MM.1S (cell line): ENCODE measurements around the gene MRAS.

ENCODE experiments used
- DNase-seq: peaks from one replicate; pipeline ENCODE4 v3.0.0-alpha.2; 2015
- H2AFZ ChIP-seq: fragments of 300-600 bp; sonication (generic); 2 replicates; pipeline ENCODE4 v1.6.0; 2016; ENCODE audit warnings: antibody characterized with exemption, low read length
- H3F3A ChIP-seq: fragments of 300-600 bp; sonication (generic); 2 replicates; pipeline ENCODE4 v1.6.1; 2016; ENCODE audit warnings: mild to moderate bottlenecking, antibody characterized with exemption, low read length, moderate library complexity, mixed read lengths; ENCODE audit not compliant: insufficient read depth
- H3K27ac ChIP-seq: fragments of 300-600 bp; sonication (generic); 2 replicates; pipeline ENCODE4 v1.5.1; 2016; ENCODE audit warnings: mild to moderate bottlenecking, low read length
- H3K27me3 ChIP-seq: fragments of 300-600 bp; sonication (generic); replicated peaks from 2 replicates; pipeline ENCODE4 v1.6.0; 2016; ENCODE audit warnings: low read length; ENCODE audit not compliant: insufficient read depth
- H3K36me3 ChIP-seq: fragments of 300-600 bp; sonication (generic); replicated peaks from 2 replicates; pipeline ENCODE4 v1.6.1; 2016; ENCODE audit warnings: mild to moderate bottlenecking, low read length, mixed read lengths; ENCODE audit not compliant: insufficient read depth
- H3K4me1 ChIP-seq: fragments of 300-600 bp; sonication (generic); 2 replicates; pipeline ENCODE4 v1.6.1; 2016; ENCODE audit warnings: low read length, mixed read lengths
- H3K4me2 ChIP-seq: fragments of 300-600 bp; sonication (generic); 2 replicates; pipeline ENCODE4 v1.6.0; 2016; ENCODE audit warnings: low read depth, low read length
- H3K4me3 ChIP-seq: fragments of 300-600 bp; sonication (generic); 2 replicates; pipeline ENCODE4 v1.5.1; 2016; ENCODE audit warnings: low read length, mixed read lengths
- H3K79me2 ChIP-seq: fragments of 300-600 bp; sonication (generic); 2 replicates; pipeline ENCODE4 v1.6.1; 2016; ENCODE audit warnings: mixed run types, low read length, mixed read lengths
- H3K9ac ChIP-seq: fragments of 300-600 bp; sonication (generic); 2 replicates; pipeline ENCODE4 v1.6.1; 2016; ENCODE audit warnings: low read length, mixed read lengths
- H3K9me2 ChIP-seq: fragments of 300-600 bp; sonication (generic); replicated peaks from 2 replicates; pipeline ENCODE4 v1.6.1; 2016; ENCODE audit warnings: mild to moderate bottlenecking, low read length, mixed read lengths; ENCODE audit not compliant: insufficient read depth
- H3K9me3 ChIP-seq: fragments of 300-600 bp; sonication (generic); replicated peaks from 2 replicates; pipeline ENCODE4 v1.6.1; 2016; ENCODE audit warnings: mild to moderate bottlenecking, low read length, mixed read lengths; ENCODE audit not compliant: insufficient read depth
- H4K20me1 ChIP-seq: fragments of 300-600 bp; sonication (generic); 2 replicates; pipeline ENCODE4 v1.6.1; 2016; ENCODE audit warnings: mild to moderate bottlenecking, low read length, moderate library complexity, mixed read lengths; ENCODE audit not compliant: insufficient read depth
- EZH2 ChIP-seq: fragments of 300-600 bp; sonication (generic); optimal IDR thresholded peaks from 2 replicates; pipeline ENCODE3; 2017; ENCODE audit warnings: low read depth, mild to moderate bottlenecking, antibody characterized with exemption, low read length, mixed read lengths
- EZH2phosphoT487 ChIP-seq: fragments of 300-600 bp; sonication (generic); IDR thresholded peaks from 2 replicates; pipeline ENCODE4 v1.6.1; 2018; ENCODE audit warnings: antibody characterized with exemption, low read length
- TF ChIP-seq, protein P1 (sequence below): fragments of 300-600 bp; sonication (generic); IDR thresholded peaks from 2 replicates; pipeline ENCODE4 v1.5.1; 2016; ENCODE audit warnings: antibody characterized with exemption, low read length, mixed read lengths

MRAS gene

DNA sequence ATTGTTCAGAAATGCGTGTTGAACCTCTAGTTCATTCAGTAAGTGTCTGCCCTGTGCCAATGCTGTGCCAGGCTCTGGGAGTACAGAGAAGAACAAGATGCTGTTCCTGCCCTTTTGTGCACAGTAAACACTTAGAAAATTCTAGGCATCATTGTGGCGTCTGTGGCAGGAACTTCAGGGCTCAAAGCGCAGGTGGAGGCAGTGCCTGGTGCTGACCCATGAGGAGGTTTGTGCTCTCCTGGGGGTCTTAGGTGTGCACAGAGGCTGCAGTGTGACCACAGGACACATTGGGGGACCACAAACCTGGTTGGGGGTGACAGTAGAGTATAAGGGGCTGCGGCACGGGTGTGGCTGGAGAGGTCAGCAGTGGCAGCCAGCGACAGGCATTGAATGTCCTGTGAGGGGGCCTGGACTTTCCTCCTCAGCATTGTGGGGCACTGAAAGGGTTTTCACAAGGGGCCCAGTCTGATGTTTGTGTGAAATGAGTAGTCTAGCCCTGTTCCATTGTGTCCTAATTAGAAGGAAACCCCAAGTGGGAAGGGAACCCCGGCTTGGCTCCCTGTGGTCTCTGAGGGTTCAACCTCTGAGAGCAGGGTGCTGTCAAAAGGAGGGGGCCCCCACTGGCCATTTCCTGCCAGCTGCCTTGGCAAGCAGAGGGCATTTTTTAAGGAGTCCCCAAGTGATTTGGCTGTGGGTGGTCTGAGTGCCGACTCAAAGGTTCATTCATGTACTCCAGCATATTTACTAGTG is 20.9 kb downstream of the MRAS start:
- Histone ChIP-seq H3K9ac (no peak overlapping the region), H3K4me1 (peaks cover 17% of the 10 kb centered on the region), H3K4me3 (no peak overlapping the region), H3K27me3 (peaks cover 30% of the 10 kb centered on the region), H2AFZ (no peak overlapping the region), H4K20me1 (no peaks in the 10 kb centered on the region), H3K9me2 (no peaks in the 10 kb centered on the region), H3K9me3 (no peaks in the 10 kb centered on the region), H3K36me3 (no peaks in the 10 kb centered on the region), H3K27ac (no peak overlapping the region), H3F3A (peaks cover 10% of the 10 kb centered on the region; the same call in 1 of the 2 replicates), H3K4me2 (no peak overlapping the region), H3K79me2 (no peaks in the 10 kb centered on the region)
- DNase-seq, result no peak
- TF ChIP-seq, protein P1, sequence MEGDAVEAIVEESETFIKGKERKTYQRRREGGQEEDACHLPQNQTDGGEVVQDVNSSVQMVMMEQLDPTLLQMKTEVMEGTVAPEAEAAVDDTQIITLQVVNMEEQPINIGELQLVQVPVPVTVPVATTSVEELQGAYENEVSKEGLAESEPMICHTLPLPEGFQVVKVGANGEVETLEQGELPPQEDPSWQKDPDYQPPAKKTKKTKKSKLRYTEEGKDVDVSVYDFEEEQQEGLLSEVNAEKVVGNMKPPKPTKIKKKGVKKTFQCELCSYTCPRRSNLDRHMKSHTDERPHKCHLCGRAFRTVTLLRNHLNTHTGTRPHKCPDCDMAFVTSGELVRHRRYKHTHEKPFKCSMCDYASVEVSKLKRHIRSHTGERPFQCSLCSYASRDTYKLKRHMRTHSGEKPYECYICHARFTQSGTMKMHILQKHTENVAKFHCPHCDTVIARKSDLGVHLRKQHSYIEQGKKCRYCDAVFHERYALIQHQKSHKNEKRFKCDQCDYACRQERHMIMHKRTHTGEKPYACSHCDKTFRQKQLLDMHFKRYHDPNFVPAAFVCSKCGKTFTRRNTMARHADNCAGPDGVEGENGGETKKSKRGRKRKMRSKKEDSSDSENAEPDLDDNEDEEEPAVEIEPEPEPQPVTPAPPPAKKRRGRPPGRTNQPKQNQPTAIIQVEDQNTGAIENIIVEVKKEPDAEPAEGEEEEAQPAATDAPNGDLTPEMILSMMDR, result no peak
- TF ChIP-seq EZH2, result no peak
- TF ChIP-seq EZH2phosphoT487, result no peak

DNA sequence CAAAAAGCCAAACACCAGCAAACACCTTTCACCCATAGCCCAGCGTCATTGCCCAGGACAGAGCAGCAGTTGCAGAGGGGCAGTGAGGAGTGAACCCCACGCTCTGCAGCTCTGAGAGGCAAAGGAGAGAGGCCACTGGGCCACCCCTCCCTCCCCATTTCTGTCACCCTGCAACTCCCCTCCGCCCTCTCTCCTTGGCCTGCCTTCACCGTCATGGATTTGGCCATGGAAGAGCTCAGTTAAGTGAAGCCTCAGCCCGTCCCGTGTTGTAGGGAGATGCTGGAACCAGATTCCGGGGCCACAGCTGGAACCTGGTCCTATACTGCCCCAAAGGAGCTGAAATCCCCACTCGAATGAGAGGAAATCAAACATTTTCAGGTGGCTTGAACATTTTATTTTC is 21.9 kb downstream of the MRAS start:
- Histone ChIP-seq H3K9me3 (no peaks in the 10 kb centered on the region), H3K9ac (no peak overlapping the region), H3K4me2 (no peak overlapping the region), H3K27me3 (peaks cover 30% of the 10 kb centered on the region), H2AFZ (no peak overlapping the region), H3K9me2 (no peaks in the 10 kb centered on the region), H3K36me3 (no peaks in the 10 kb centered on the region), H3K4me1 (peaks cover 17% of the 10 kb centered on the region), H3F3A (peaks cover 10% of the 10 kb centered on the region; the same call in 1 of the 2 replicates), H3K27ac (no peak overlapping the region), H4K20me1 (no peaks in the 10 kb centered on the region), H3K4me3 (no peak overlapping the region), H3K79me2 (no peaks in the 10 kb centered on the region)
- TF ChIP-seq, protein P1, result no peak
- TF ChIP-seq EZH2phosphoT487 (no peak), EZH2 (no peak)
- no peak for DNase-seq

DNA sequence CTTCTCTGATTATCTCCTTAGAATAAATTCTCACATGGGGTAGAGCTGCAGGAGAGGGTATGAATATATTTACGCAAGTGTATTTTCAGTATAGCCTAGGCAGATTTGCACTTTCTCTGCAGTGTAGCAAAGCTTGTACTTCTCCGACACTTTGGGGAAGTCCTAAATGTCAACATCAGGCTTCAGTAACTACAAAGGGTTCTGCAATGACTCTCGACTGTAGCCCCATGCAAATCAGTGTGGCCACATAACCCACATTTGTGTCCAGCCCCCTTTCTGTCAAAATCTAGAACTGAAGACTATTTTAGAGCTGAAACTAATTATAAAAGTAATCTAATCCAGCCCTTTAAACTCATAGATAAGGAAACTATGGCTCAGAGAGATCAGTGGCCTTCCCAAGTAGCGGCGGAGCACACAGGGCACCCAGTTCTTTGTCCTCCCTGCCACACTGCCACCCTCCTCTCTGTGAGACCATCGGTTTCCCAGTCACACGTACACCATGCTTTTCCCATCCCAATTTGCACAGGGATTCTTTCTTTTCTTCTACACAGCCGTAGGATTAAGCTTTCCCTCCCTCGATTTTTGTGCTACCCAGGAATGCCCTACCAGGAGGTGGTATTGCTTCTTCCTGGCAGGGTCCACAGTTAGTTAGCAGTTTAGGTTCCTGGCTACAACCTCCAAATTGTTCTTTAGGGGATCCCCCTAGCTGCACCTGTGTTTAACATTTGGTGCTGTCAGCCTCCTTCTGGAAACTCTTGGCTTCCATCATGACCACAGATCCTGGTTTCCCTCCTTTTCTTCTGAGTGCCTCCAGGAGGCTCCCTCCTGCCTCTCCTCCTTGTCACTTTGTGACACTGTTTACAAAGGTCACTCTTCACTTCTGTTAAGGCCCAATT is 22.9 kb downstream of the MRAS start:
- no peaks in the 10 kb centered on the region for H3K9me3 ChIP-seq
- H4K20me1 ChIP-seq, result no peaks in the 10 kb centered on the region
- no peaks in the 10 kb centered on the region for H3K9me2 ChIP-seq
- peak; percentile 91 for DNase-seq
- no peaks in the 10 kb centered on the region for H3K79me2 ChIP-seq
- H3K27ac ChIP-seq, result no peak overlapping the region
- no peaks in the 10 kb centered on the region for H3K36me3 ChIP-seq
- TF ChIP-seq EZH2phosphoT487, result no peak
- peak overlapping the region; percentile 76 for H3K4me2 ChIP-seq
- no peak overlapping the region for H3K9ac ChIP-seq
- peaks cover 17% of the 10 kb centered on the region for H3K4me1 ChIP-seq
- H3K4me3 ChIP-seq, result peak overlapping the region; percentile 39
- peaks cover 30% of the 10 kb centered on the region for H3K27me3 ChIP-seq
- H3F3A ChIP-seq, result peaks cover 10% of the 10 kb centered on the region; the same call in 1 of the 2 replicates
- H2AFZ ChIP-seq, result no peak overlapping the region
